DOHH2 (cell line): ENCODE data around the gene DAD1.

ENCODE experiments used
- H3F3A ChIP-seq: fragments of 200-600 bp; sonication (generic), shearing (Covaris generic); 2 replicates; pipeline ENCODE4 v1.6.0; 2016; ENCODE audit warnings: antibody characterized with exemption, mild to moderate bottlenecking; ENCODE audit not compliant: control insufficient read depth, insufficient read depth
- H3K27ac ChIP-seq: fragments of 200-600 bp; sonication (generic); 2 replicates; pipeline ENCODE4 v1.5.1; 2014; ENCODE audit warnings: low read depth, mild to moderate bottlenecking, low read length, moderate library complexity
- H3K27me3 ChIP-seq: fragments of 200-600 bp; sonication (generic); 2 replicates; pipeline ENCODE4 v1.6.1; 2014; ENCODE audit warnings: mild to moderate bottlenecking, low read length, mixed read lengths; ENCODE audit not compliant: control insufficient read depth
- H3K36me3 ChIP-seq: fragments of 200-600 bp; sonication (generic); 2 replicates; pipeline ENCODE4 v1.6.1; 2014; ENCODE audit warnings: mild to moderate bottlenecking, low read length, moderate library complexity, mixed read lengths; ENCODE audit not compliant: control insufficient read depth
- H3K4me1 ChIP-seq: fragments of 200-600 bp; sonication (generic); 2 replicates; pipeline ENCODE4 v1.6.1; 2014; ENCODE audit warnings: mild to moderate bottlenecking, low read length, mixed read lengths; ENCODE audit not compliant: control insufficient read depth
- H3K4me2 ChIP-seq: fragments of 200-600 bp; sonication (generic); 2 replicates; pipeline ENCODE4 v1.6.0; 2014; ENCODE audit warnings: mild to moderate bottlenecking, low read length, moderate library complexity
- H3K4me3 ChIP-seq: fragments of 200-600 bp; sonication (generic); 2 replicates; pipeline ENCODE4 v1.5.1; 2014; ENCODE audit warnings: mild to moderate bottlenecking, low read length, mixed read lengths
- H3K79me2 ChIP-seq: fragments of 200-600 bp; sonication (generic); 2 replicates; pipeline ENCODE4 v1.6.1; 2014; ENCODE audit warnings: mild to moderate bottlenecking, low read length, mixed read lengths; ENCODE audit not compliant: control insufficient read depth
- H3K9me2 ChIP-seq: fragments of 200-600 bp; sonication (generic); replicated peaks from 2 replicates; pipeline ENCODE4 v1.6.1; 2014; ENCODE audit warnings: mild to moderate bottlenecking, low read length, mixed read lengths; ENCODE audit not compliant: control insufficient read depth
- H3K9me3 ChIP-seq: fragments of 200-600 bp; sonication (generic); 2 replicates; pipeline ENCODE4 v1.6.1; 2014; ENCODE audit warnings: antibody characterized with exemption, low read length, mixed read lengths; ENCODE audit not compliant: control insufficient read depth, insufficient read depth
- H4K20me1 ChIP-seq: fragments of 200-600 bp; sonication (generic); 2 replicates; pipeline ENCODE4 v1.6.0; 2014; ENCODE audit warnings: low read depth, mild to moderate bottlenecking, antibody characterized with exemption, low read length, moderate library complexity; ENCODE audit not compliant: control insufficient read depth, insufficient read depth
- CTCF ChIP-seq: fragments of 200-600 bp; sonication (generic); IDR thresholded peaks from one replicate; pipeline ENCODE4 v1.5.1; 2014; ENCODE audit warnings: antibody characterized with exemption, mild to moderate bottlenecking, low read depth, low read length; ENCODE audit not compliant: poor library complexity, severe bottlenecking
- EZH2phosphoT487 ChIP-seq: fragments of 200-600 bp; sonication (generic); IDR thresholded peaks from 2 replicates; pipeline ENCODE4 v1.6.1; 2017; ENCODE audit warnings: borderline replicate concordance, mild to moderate bottlenecking, antibody characterized with exemption, low read length, moderate library complexity, mixed read lengths

Gene DAD1

GRCh38 chr14:22546722-22547071 is 42.3 kb downstream of the DAD1 start:
- peaks cover 81% of the 10 kb centered on the region for H3K4me1 ChIP-seq
- no peaks in the 10 kb centered on the region for H4K20me1 ChIP-seq
- H3K4me2 ChIP-seq, result no peak overlapping the region

GRCh38 chr14:22545842-22546721 is 42.9 kb downstream of the DAD1 start:
- H3F3A ChIP-seq, result peaks cover 5% of the 10 kb centered on the region
- no peaks in the 10 kb centered on the region for H4K20me1 ChIP-seq
- no peak overlapping the region for H3K4me2 ChIP-seq
- TF ChIP-seq CTCF, result no peak
- no peak for TF ChIP-seq EZH2phosphoT487
- H3K4me1 ChIP-seq, result peaks cover 75% of the 10 kb centered on the region
- no peak overlapping the region for H3K27ac ChIP-seq
- H3K79me2 ChIP-seq, result peaks cover 22% of the 10 kb centered on the region
- peaks cover 70% of the 10 kb centered on the region for H3K36me3 ChIP-seq
- no peaks in the 10 kb centered on the region for H3K27me3 ChIP-seq
- no peaks in the 10 kb centered on the region for H3K9me3 ChIP-seq
- no peaks in the 10 kb centered on the region for H3K9me2 ChIP-seq
- H3K4me3 ChIP-seq, result no peak overlapping the region

More at GRCh38 chr14:22546722-22547071, 42.3 kb downstream of the DAD1 start:
- Histone ChIP-seq H3K27ac (no peak overlapping the region), H3K4me3 (no peak overlapping the region), H3K9me3 (no peaks in the 10 kb centered on the region), H3K36me3 (peaks cover 70% of the 10 kb centered on the region), H3K27me3 (no peaks in the 10 kb centered on the region), H3K9me2 (no peaks in the 10 kb centered on the region), H3F3A (peaks cover 5% of the 10 kb centered on the region), H3K79me2 (peaks cover 18% of the 10 kb centered on the region)
- TF ChIP-seq EZH2phosphoT487 (no peak), CTCF (no peak)

- no peaks in the 10 kb centered on the region for H4K20me1 ChIP-seq
- peaks cover 75% of the 10 kb centered on the region for H3K4me1 ChIP-seq
- no peaks in the 10 kb centered on the region for H3K9me3 ChIP-seq
- no peaks in the 10 kb centered on the region for H3K9me2 ChIP-seq
- H3K27me3 ChIP-seq, result no peaks in the 10 kb centered on the region
- H3K27ac ChIP-seq, result no peak overlapping the region
- TF ChIP-seq CTCF (no peak), EZH2phosphoT487 (no peak)
- H3F3A ChIP-seq, result peaks cover 4% of the 10 kb centered on the region; the same call in 1 of the 2 replicates
- H3K79me2 ChIP-seq, result peaks cover 23% of the 10 kb centered on the region
- no peak overlapping the region for H3K4me3 ChIP-seq
- H3K4me2 ChIP-seq, result no peak overlapping the region
- peaks cover 70% of the 10 kb centered on the region for H3K36me3 ChIP-seq
Observed at GRCh38 chr14:22544881-22545420, 44.1 kb downstream of the DAD1 start.
